COLO829 (cell line): ENCODE measurements around the gene NUP54.
A peak's percentile ranks its signal among the peaks of the same experiment; 100 is the strongest.

Experiments used
- DNase-seq: peaks from one replicate; pipeline ENCODE4 v3.0.0; 2012; ENCODE audit warnings: low spot score

The NUP54 gene

GRCh38 chr4:76148142-76148865 lies at the start of gene NUP54:
Gene NUP54 (minus strand): TSS chr4:76148397. CDS start chr4:76148374, 23 bp downstream.
- DNase-seq = peak; percentile 98

GRCh38 chr4:76197031-76197743 lies 49.0 kb upstream of the NUP54 start:
- no peak for DNase-seq

- DNase-seq = no peak
Observed at GRCh38 chr4:76196376-76196775, 48.2 kb upstream of the NUP54 start.

GRCh38 chr4:76195326-76195725 lies 47.1 kb upstream of the NUP54 start:
- DNase-seq = no peak

GRCh38 chr4:76194325-76194724 lies 46.1 kb upstream of the NUP54 start:
- peak; percentile 81 for DNase-seq

GRCh38 chr4:76192236-76192635 lies 44.0 kb upstream of the NUP54 start:
- DNase-seq = no peak

- DNase-seq = no peak
Observed at GRCh38 chr4:76188557-76188956, 40.4 kb upstream of the NUP54 start.

- no peak for DNase-seq
Observed at GRCh38 chr4:76188149-76188548, 40.0 kb upstream of the NUP54 start.

- no peak for DNase-seq
Observed at GRCh38 chr4:76187152-76187551, 39.0 kb upstream of the NUP54 start.

GRCh38 chr4:76182463-76182862 lies 34.3 kb upstream of the NUP54 start:
- no peak for DNase-seq

- peak; percentile 93 for DNase-seq
Observed at GRCh38 chr4:76179398-76180318, 31.5 kb upstream of the NUP54 start.

- no peak for DNase-seq
Observed at GRCh38 chr4:76178296-76178695, 30.1 kb upstream of the NUP54 start.

- no peak for DNase-seq
Observed at GRCh38 chr4:76177709-76178108, 29.5 kb upstream of the NUP54 start.

GRCh38 chr4:76175336-76175735 lies 27.1 kb upstream of the NUP54 start:
- DNase-seq = no peak

- no peak for DNase-seq
Observed at GRCh38 chr4:76174216-76174615, 26.0 kb upstream of the NUP54 start.

- DNase-seq = no peak
Observed at GRCh38 chr4:76168688-76169087, 20.5 kb upstream of the NUP54 start.

GRCh38 chr4:76166480-76166879 lies 18.3 kb upstream of the NUP54 start:
- no peak for DNase-seq

- no peak for DNase-seq
Observed at GRCh38 chr4:76160355-76160754, 12.2 kb upstream of the NUP54 start.

- no peak for DNase-seq
Observed at GRCh38 chr4:76156635-76157034, 8.4 kb upstream of the NUP54 start.

- no peak for DNase-seq
Observed at GRCh38 chr4:76155979-76156378, 7.8 kb upstream of the NUP54 start.

- DNase-seq = peak; percentile 63
Observed at GRCh38 chr4:76153356-76153755, 5.2 kb upstream of the NUP54 start.

- peak; percentile 58 for DNase-seq
Observed at GRCh38 chr4:76147454-76148141, 599 bp downstream of the NUP54 start.
